ENCODE measurements around the gene TMEM179. TPM values are rescaled to one million over a fixed set of nuclear protein-coding genes. Genes with fewer than 3 reads are reported as not detected.
"Not testable (repeated sequence)": the region's sequence is repeated elsewhere in the genome, so short reads cannot be mapped to it uniquely, and the experiment has no call there.

TMEM179 gene
- total RNA-seq, 1 donor from 2014 or later: not detected

- no peak for TF ChIP-seq CTCF (IDR thresholded peaks at IDR 0.05)
- H3K9me3 ChIP-seq: no peaks in the 10 kb centered on the region
- H3K27me3 ChIP-seq: peaks cover 22% of the 10 kb centered on the region
- H3K27ac ChIP-seq: no peak overlapping the region
- DNase-seq (no peak), ATAC-seq (no peak)
- intact Hi-C loops (cut with DNase I): no loop called here
- H3K4me3 ChIP-seq: no peak overlapping the region
- H3K4me1 ChIP-seq: no peaks in the 10 kb centered on the region
- H3K36me3 ChIP-seq: no peaks in the 10 kb centered on the region
Observed at GRCh38 chr14:104582005-104582404, 22.6 kb downstream of the TMEM179 start.

GRCh38 chr14:104581521-104581920 lies 23.1 kb downstream of the TMEM179 start:
- H3K27me3 ChIP-seq: peaks cover 22% of the 10 kb centered on the region
- no peak for TF ChIP-seq CTCF (IDR thresholded peaks at IDR 0.05)
- no peaks in the 10 kb centered on the region for H3K36me3 ChIP-seq
- no peaks in the 10 kb centered on the region for H3K4me1 ChIP-seq
- no peaks in the 10 kb centered on the region for H3K9me3 ChIP-seq
- H3K4me3 ChIP-seq: no peak overlapping the region
- no peak overlapping the region for H3K27ac ChIP-seq
- intact Hi-C loops (cut with DNase I): no loop called here
- DNase-seq (no peak), ATAC-seq (no peak)

DNA sequence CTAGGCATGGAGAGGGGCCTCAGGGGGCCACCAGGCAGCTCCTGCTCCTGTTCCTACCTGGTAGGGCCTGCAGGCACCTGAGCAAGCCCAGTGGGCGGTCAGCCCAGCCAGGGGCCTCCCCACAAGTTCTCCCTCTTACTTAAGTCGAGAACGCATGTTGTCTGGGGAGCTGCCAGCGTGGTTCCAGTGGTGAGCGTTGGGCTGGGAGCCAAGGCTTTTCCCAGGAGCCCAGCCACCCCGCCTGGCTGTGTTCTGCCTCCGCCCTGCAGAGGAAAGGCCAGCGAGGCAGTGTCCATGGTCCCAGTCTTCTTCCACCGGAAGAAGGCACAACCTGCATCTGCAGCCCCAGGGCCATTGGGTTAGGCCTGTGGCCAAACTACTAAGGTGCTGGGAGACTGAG lies 23.6 kb downstream of the TMEM179 start:
- DNase-seq: no peak
- no peaks in the 10 kb centered on the region for H3K4me1 ChIP-seq
- no peak for TF ChIP-seq CTCF (IDR thresholded peaks at IDR 0.05)
- no peak overlapping the region for H3K4me3 ChIP-seq
- intact Hi-C loops (cut with DNase I): no loop called here
- ATAC-seq: no peak
- no peaks in the 10 kb centered on the region for H3K9me3 ChIP-seq
- H3K36me3 ChIP-seq: no peaks in the 10 kb centered on the region
- no peak overlapping the region for H3K27ac ChIP-seq
- H3K27me3 ChIP-seq: peaks cover 20% of the 10 kb centered on the region

GRCh38 chr14:104579939-104580338 lies 24.6 kb downstream of the TMEM179 start:
- ATAC-seq; H3K4me1 ChIP-seq; DNase-seq; H3K4me3 ChIP-seq; H3K9me3 ChIP-seq; H3K36me3 ChIP-seq; H3K27ac ChIP-seq; intact Hi-C loops (cut with DNase I): not testable (repeated sequence)
- peaks cover 17% of the 10 kb centered on the region for H3K27me3 ChIP-seq

- DNase-seq (no peak), ATAC-seq (no peak)
- Histone ChIP-seq H3K36me3 (no peaks in the 10 kb centered on the region), H3K27me3 (peaks cover 16% of the 10 kb centered on the region), H3K9me3 (no peaks in the 10 kb centered on the region), H3K27ac (no peak within 1 kb of the TSS), H3K4me3 (no peak within 1 kb of the TSS), H3K4me1 (no peaks in the 10 kb centered on the region)
- TF ChIP-seq CTCF (IDR thresholded peaks at IDR 0.05): no peak
- intact Hi-C loops (cut with DNase I): no loop called here
Observed at GRCh38 chr14:104579507-104579906, 25.1 kb downstream of the TMEM179 start, which contains the start of gene C14orf180. TSS of gene C14orf180 (plus strand) at chr14:104579764. CDS start at chr14:104586431, 6,667 bp downstream.

DNA sequence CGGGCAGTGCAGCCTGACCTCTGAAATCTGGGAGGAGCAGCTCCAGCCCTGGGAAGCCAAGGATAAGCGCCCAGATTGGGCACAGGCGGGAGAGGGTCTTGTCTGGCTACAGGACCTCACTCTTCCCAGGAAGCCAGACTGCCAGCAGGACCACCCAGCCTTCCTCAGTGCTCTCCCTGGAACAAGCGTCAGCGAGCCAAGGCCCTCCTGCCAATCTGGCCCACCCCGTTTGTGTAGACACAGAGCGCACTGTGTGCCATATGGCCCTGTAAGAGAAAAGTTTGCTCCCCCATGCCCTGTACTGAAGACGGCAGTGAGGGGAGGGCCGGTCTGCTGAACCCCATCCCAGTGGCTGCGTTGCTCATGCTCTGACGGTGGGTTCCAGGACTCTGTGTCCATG lies 26.3 kb downstream of the TMEM179 start:
- DNase-seq: no peak
- H3K27ac ChIP-seq: no peak overlapping the region
- no peaks in the 10 kb centered on the region for H3K9me3 ChIP-seq
- no peaks in the 10 kb centered on the region for H3K4me1 ChIP-seq
- intact Hi-C loops (cut with DNase I): no loop called here
- H3K4me3 ChIP-seq: no peak overlapping the region
- peaks cover 16% of the 10 kb centered on the region for H3K27me3 ChIP-seq
- ATAC-seq: no peak
- no peaks in the 10 kb centered on the region for H3K36me3 ChIP-seq
- no peak for TF ChIP-seq CTCF (IDR thresholded peaks at IDR 0.05)

All from upper lobe of right lung (tissue), 1 donor.